Gastroesophageal sphincter (tissue), 4 donors: ENCODE measurements around the gene SPATA25. TPM values are rescaled to one million over a fixed set of nuclear protein-coding genes. Genes with fewer than 3 reads are reported as not detected.

ENCODE experiments used
- ATAC-seq: fragments of 150-250 bp; one replicate; pipeline ENCODE4 v1.9.1; 2016; ENCODE audit warnings: mild to moderate bottlenecking, moderate library complexity
- H3K27ac ChIP-seq, 4 donors: fragments of 200-600 bp; sonication (generic) in 3 of 4; 1 replicate in 3 of 4; 2 replicates in 1 of 4; pipeline ENCODE4 v1.5.1; 2016 to 2019
- H3K27me3 ChIP-seq: fragments of 200-600 bp; sonication (generic); one replicate; pipeline ENCODE4 v1.5.1; 2019
- H3K36me3 ChIP-seq, 2 donors: fragments of 200-600 bp; sonication (generic); one replicate each; pipeline ENCODE4 v1.5.1; 2019; ENCODE audit warnings: control low read depth in 1 of 2
- H3K4me1 ChIP-seq, 3 donors: fragments of 200-600 bp; sonication (generic); 1 replicate in 2 of 3; 2 replicates in 1 of 3; pipeline ENCODE4 v1.5.1; 2016 to 2019; ENCODE audit warnings: control low read depth in 2 of 3
- H3K4me3 ChIP-seq, 2 donors: fragments of 200-600 bp; sonication (generic); one replicate each; pipeline ENCODE4 v1.5.1; 2019; ENCODE audit warnings: mild to moderate bottlenecking in 1 of 2, moderate library complexity in 1 of 2
- H3K9me3 ChIP-seq, 3 donors: fragments of 200-600 bp; sonication (generic); one replicate each; pipeline ENCODE4 v1.5.1; 2017 to 2019; ENCODE audit warnings: control low read depth in 2 of 3
- EP300 ChIP-seq: sonication (generic); formaldehyde crosslinking; IDR thresholded peaks from one replicate; pipeline ENCODE4 v1.6.1; 2017; ENCODE audit warnings: antibody characterized with exemption, mild to moderate bottlenecking
- POLR2A ChIP-seq, 2 donors: fragments of 450-650 bp; IDR thresholded peaks; one replicate each; pipeline ENCODE4 v1.6.1; 2017; ENCODE audit warnings: antibody characterized with exemption in 2 of 2, mild to moderate bottlenecking in 2 of 2, moderate library complexity in 1 of 2
- POLR2AphosphoS5 ChIP-seq: sonication (generic); formaldehyde crosslinking; IDR thresholded peaks from one replicate; pipeline ENCODE4 v1.6.1; 2017; ENCODE audit warnings: antibody characterized with exemption
- WGBS, 2 donors: methylation state at CpG; one replicate each; pipeline ENCODE4 v1.1.5; 2018; ENCODE audit warnings: low coverage in 1 of 2; 5-methylcytosine and 5-hydroxymethylcytosine counted together
- total RNA-seq, 4 donors: library from RNA; depleted of rRNA; stranded (reverse); fragments of >200 nt; gene quantifications; one replicate each; pipeline ENCODE4 v1.1.0, GENCODE V29; 2016
- TF ChIP-seq, protein P1 (sequence below), 4 experiments: fragments of 200-600 bp in 2 of 4; fragments of 450-650 bp in 2 of 4; sonication (generic) in 1 of 4; IDR thresholded peaks; one replicate each; pipeline ENCODE4 v1.5.1; 2017 to 2019; ENCODE audit warnings: antibody characterized with exemption in 4 of 4, mild to moderate bottlenecking in 2 of 4, moderate library complexity in 2 of 4

SPATA25 gene
- total RNA-seq, 4 donors from 2014 or later: 4.2 to 7.9 (median 5.1) TPM; not detected in 1

DNA sequence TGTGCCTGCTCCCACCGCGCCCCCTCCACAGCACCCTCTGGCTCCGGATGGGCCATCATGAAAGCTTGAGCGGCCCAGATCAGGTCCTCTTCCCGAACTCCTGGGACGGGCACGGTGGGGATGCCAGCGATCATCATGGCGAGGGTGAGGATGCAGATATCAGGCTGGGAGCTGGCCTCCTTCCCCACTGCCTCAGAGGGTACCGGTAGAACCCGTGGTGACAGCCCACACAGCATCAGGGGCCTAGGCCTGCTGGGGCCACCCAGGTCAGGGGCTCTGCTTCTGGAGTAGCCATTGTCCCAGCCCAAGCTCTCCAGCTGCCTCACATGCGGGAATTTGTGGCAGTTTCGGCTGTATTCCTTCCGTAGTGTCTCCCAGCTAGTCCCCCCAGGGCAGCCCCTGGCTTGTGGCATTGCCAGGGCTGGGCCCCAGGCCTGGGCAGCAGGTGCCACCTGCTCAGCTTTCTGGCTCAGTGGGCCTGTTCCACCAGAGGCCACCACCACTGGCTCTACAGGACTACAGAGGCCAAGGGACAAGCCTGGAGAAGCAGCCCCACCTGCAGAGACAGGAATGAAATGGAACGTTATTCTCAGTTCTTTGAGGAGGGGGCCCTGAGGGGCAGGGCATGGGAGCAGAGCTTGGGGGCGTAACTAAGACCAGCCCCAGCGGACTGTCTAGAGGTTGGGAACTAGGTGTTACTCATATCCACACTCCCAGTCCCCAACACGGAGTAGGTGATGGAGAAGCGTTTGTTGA, 654 bp downstream of the SPATA25 start:
- H3K9me3 ChIP-seq: no peaks in the 10 kb centered on the region
- TF ChIP-seq POLR2AphosphoS5 (no peak), POLR2A (IDR thresholded peaks at IDR 0.05) (no peak), EP300 (no peak)
- TF ChIP-seq, protein P1, sequence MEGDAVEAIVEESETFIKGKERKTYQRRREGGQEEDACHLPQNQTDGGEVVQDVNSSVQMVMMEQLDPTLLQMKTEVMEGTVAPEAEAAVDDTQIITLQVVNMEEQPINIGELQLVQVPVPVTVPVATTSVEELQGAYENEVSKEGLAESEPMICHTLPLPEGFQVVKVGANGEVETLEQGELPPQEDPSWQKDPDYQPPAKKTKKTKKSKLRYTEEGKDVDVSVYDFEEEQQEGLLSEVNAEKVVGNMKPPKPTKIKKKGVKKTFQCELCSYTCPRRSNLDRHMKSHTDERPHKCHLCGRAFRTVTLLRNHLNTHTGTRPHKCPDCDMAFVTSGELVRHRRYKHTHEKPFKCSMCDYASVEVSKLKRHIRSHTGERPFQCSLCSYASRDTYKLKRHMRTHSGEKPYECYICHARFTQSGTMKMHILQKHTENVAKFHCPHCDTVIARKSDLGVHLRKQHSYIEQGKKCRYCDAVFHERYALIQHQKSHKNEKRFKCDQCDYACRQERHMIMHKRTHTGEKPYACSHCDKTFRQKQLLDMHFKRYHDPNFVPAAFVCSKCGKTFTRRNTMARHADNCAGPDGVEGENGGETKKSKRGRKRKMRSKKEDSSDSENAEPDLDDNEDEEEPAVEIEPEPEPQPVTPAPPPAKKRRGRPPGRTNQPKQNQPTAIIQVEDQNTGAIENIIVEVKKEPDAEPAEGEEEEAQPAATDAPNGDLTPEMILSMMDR (IDR thresholded peaks at IDR 0.05): no peak
- 68 to 100% methylated on average over 1 to 4 of the region's 19 CpGs for WGBS, 2 donors
- no peaks in the 10 kb centered on the region for H3K27me3 ChIP-seq
- H3K4me3 ChIP-seq: no peak overlapping the region
- no peak overlapping the region for H3K27ac ChIP-seq
- peaks cover 0 to 70% (median 11%) of the 10 kb centered on the region in 3 donors for H3K4me1 ChIP-seq
- peaks cover 0 to 67% of the 10 kb centered on the region in 2 donors for H3K36me3 ChIP-seq
- ATAC-seq: no peak

DNA sequence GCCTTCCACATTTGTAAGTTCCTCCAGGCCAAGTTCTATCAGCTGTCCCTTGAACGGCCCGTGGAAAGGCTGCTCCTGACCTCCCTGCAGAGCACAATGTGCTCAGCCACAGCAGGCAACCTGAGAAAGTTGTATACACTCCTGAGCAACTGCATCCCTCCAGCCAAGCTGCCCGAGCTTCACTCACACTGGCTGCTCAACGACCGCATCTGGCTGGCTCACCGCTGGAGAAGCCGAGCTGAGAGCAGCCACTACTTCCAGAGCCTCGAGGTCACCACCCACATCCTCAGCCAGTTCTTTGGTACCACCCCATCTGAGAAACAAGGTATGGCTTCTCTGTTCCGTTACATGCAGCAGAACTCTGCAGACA, 4.3 kb downstream of the SPATA25 start:
- H3K4me1 ChIP-seq: peaks cover 0 to 49% (median 6%) of the 10 kb centered on the region in 3 donors
- no peaks in the 10 kb centered on the region for H3K9me3 ChIP-seq
- H3K36me3 ChIP-seq: peaks cover 0 to 64% of the 10 kb centered on the region in 2 donors
- no peak overlapping the region for H3K4me3 ChIP-seq
- H3K27me3 ChIP-seq: no peaks in the 10 kb centered on the region
- 67% methylated on average over 5 of the region's 9 CpGs; no CpG with 5 or more reads in 1 of the 2 donors for WGBS, 2 donors
- H3K27ac ChIP-seq: no peak overlapping the region
- no peak for TF ChIP-seq POLR2A (IDR thresholded peaks at IDR 0.05)
- TF ChIP-seq EP300: no peak
- TF ChIP-seq POLR2AphosphoS5: no peak
- TF ChIP-seq, protein P1 (IDR thresholded peaks at IDR 0.05): no peak
- ATAC-seq: no peak

DNA sequence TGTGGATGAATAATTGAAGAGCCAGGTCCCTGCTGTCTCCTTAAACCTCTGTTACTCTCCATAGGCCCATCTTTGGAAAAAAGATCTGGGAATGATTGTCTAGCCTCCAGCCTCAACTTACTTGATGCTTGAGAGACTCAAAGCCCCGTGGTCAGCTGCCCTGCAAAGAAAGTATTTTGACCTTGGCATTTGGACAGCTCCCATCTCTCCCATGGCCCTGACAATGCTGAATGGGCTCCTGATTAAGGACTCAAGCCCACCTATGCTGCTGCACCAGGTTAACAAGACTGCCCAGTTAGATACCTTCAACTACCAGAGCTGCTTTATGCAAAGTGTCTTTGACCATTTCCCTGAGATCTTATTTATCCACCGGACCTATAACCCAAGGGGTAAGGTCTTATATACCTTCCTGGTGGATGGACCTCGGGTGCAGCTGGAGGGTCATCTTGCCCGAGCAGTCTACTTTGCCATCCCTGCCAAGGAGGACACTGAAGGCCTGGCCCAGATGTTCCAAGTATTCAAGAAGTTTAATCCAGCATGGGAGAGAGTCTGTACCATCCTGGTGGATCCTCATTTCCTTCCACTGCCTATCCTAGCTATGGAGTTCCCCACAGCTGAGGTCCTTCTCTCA, 4.8 kb downstream of the SPATA25 start:
- TF ChIP-seq POLR2AphosphoS5 (no peak), EP300 (no peak), POLR2A (IDR thresholded peaks at IDR 0.05) (no peak)
- TF ChIP-seq, protein P1 (IDR thresholded peaks at IDR 0.05): no peak
- no peak overlapping the region for H3K27ac ChIP-seq
- no peak for ATAC-seq
- H3K4me1 ChIP-seq: peaks cover 0 to 47% (median 6%) of the 10 kb centered on the region in 3 donors
- no peaks in the 10 kb centered on the region for H3K27me3 ChIP-seq
- H3K4me3 ChIP-seq: no peak overlapping the region
- no peaks in the 10 kb centered on the region for H3K9me3 ChIP-seq
- peaks cover 0 to 64% of the 10 kb centered on the region in 2 donors for H3K36me3 ChIP-seq
- 75 to 100% methylated on average over 1 to 4 of the region's 4 CpGs for WGBS, 2 donors

DNA sequence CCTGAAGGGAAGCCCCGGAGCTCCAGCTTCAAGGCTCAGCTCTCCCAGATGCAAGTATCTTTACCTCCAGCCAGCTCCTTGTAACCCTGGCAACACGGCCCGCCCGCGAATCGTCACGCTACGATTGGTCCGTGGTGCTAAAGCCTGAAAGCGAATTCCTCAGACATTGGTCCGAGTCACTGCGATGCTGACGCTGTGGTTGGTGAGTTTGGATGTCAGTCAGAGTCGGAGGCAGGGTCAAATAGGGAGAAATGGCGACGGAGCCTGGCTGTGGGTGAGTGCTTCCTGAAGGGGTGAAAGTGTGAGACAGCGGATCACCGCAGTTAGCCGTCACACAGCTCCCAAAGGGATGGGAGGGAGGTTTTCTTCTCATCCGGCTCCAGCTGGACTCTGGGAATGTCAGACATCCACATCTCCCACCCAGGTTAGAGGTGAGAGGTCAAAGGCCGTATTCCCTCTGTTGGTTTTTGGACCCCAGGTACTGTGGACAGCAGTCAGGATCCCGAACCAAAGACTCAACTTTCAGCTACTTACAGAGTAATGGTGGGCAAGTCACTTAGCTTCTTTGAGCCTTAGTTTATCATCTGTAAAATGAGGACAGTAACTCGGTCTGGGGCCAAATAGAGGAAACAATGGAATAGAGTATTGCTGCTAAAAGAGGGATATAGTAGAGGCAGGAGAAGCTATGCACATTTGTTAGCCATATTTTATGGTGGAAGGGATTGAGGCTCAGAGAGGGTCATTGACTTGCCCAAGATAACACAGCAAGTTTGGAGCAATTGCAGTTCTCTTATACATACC, 6.2 kb downstream of the SPATA25 start, which contains the start of gene ZSWIM1:
Gene ZSWIM1, plus strand, starts transcription at position 240 of the 801 bp plus-strand sequence. CDS start 1,366 bp downstream, outside the sequence.
- H3K4me3 ChIP-seq: peak within 1 kb of the TSS; percentile 59 to 93
- peaks cover 0 to 47% (median 6%) of the 10 kb centered on the region in 3 donors for H3K4me1 ChIP-seq
- TF ChIP-seq EP300: no peak
- TF ChIP-seq POLR2AphosphoS5: peak; percentile 67
- TF ChIP-seq POLR2A (IDR thresholded peaks at IDR 0.05): peak; percentile 53
- TF ChIP-seq, protein P1 (IDR thresholded peaks at IDR 0.05): peak in 1 of 4 experiments; percentile 6
- peak within 1 kb of the TSS; percentile 88 to 91 (median 90) for H3K27ac ChIP-seq
- 0 to 1% methylated on average over 10 to 14 of the region's 23 CpGs for WGBS, 2 donors
- no peaks in the 10 kb centered on the region for H3K9me3 ChIP-seq
- peak; percentile 99 for ATAC-seq
- H3K27me3 ChIP-seq: no peaks in the 10 kb centered on the region
- peaks cover 0 to 64% of the 10 kb centered on the region in 2 donors for H3K36me3 ChIP-seq
